ENCODE data around the gene CELSR1. TPM values are rescaled to one million over a fixed set of nuclear protein-coding genes. Genes with fewer than 3 reads are reported as not detected.

Gene CELSR1
- total and polyA plus RNA-seq, 2 of the 13 experiments (the other 11 are each of a cell fraction or from before 2014, with no cell fraction given): 0.78 to 1.8 TPM

- TF ChIP-seq SAFB2 (CRISPR knock-in tag; IDR thresholded peaks at IDR 0.05; ENCODE audit: borderline replicate concordance, low read depth): peak; percentile 32; the same call in 1 of the 2 replicates
- no peak for TF ChIP-seq SRSF4 (IDR thresholded peaks at IDR 0.05; ENCODE audit: low read depth, low read length, poor library complexity, severe bottlenecking)
- peak; percentile 56; the same call in 1 of the 2 replicates for TF ChIP-seq FOXK1 (CRISPR knock-in tag; IDR thresholded peaks at IDR 0.05; ENCODE audit: borderline replicate concordance, low read depth)
- no peak for TF ChIP-seq CENPBD1 (CRISPR knock-in tag; IDR thresholded peaks at IDR 0.05; ENCODE audit: borderline replicate concordance, low read depth)
- TF ChIP-seq CHD4 (IDR thresholded peaks at IDR 0.05; ENCODE audit: borderline replicate concordance, low read length): 0 out of 2 replicates have a peak, but pooled peaks have one; percentile 12
- TF ChIP-seq IKZF5 (CRISPR knock-in tag; IDR thresholded peaks at IDR 0.05): no peak
- TF ChIP-seq ZNF644 (CRISPR knock-in tag; IDR thresholded peaks at IDR 0.05; ENCODE audit: low read depth): no peak
- no peak for TF ChIP-seq ZNF704 (CRISPR knock-in tag; IDR thresholded peaks at IDR 0.05; ENCODE audit: borderline replicate concordance)
- no peak for TF ChIP-seq ZNF597 (CRISPR knock-in tag; IDR thresholded peaks at IDR 0.05)
- no peak for TF ChIP-seq NKX3-1 (CRISPR knock-in tag; IDR thresholded peaks at IDR 0.05)
- peak; percentile 65 for TF ChIP-seq CTCF (CRISPR knock-in tag; IDR thresholded peaks at IDR 0.05)
- TF ChIP-seq KLF16 (CRISPR knock-in tag; IDR thresholded peaks at IDR 0.05): peak in 1 of 2 experiments; percentile 65; a peak in 2 of 4 replicates
- TF ChIP-seq HMGA1 (CRISPR knock-in tag; conservative IDR thresholded peaks at IDR 0.05): no peak
- no peak for TF ChIP-seq ZNF747 (CRISPR knock-in tag; IDR thresholded peaks at IDR 0.05; ENCODE audit: borderline replicate concordance)
- peak; percentile 22; the same call in 1 of the 2 replicates for TF ChIP-seq SP5 (CRISPR knock-in tag; IDR thresholded peaks at IDR 0.05; ENCODE audit: borderline replicate concordance, low read depth)
- peak; percentile 13; the same call in 1 of the 2 replicates for TF ChIP-seq AHR (CRISPR knock-in tag; IDR thresholded peaks at IDR 0.05)
- no peak for TF ChIP-seq SMAD3 (CRISPR knock-in tag; IDR thresholded peaks at IDR 0.05)
- no peak for TF ChIP-seq ZNF335 (CRISPR knock-in tag; IDR thresholded peaks at IDR 0.05)
- no peak for TF ChIP-seq SOX6 (IDR thresholded peaks at IDR 0.05)
- peak; percentile 41; the same call in 1 of the 2 replicates for TF ChIP-seq SOX6 (CRISPR knock-in tag; IDR thresholded peaks at IDR 0.05)
- no peak for TF ChIP-seq RNF219 (CRISPR knock-in tag; IDR thresholded peaks at IDR 0.05)
Observed at GRCh38 chr22:46362203-46362933, 175.1 kb downstream of the CELSR1 start (continued).
